ENCODE results near the gene MAN2B1.
"Not testable (repeated sequence)": the region's sequence is repeated elsewhere in the genome, so short reads cannot be mapped to it uniquely, and the experiment has no call there.

Gene MAN2B1

GRCh38 chr19:12666265-12667048 lies at the start of gene MAN2B1, which contains the start of gene WDR83:
Gene MAN2B1 (minus strand): TSS chr19:12666742. CDS start chr19:12666701, 41 bp downstream.
Gene WDR83 (plus strand): TSS chr19:12666807. CDS start chr19:12669791, 2,984 bp downstream.
- DNase-seq = peak; percentile 84

- no peak for DNase-seq
These were observed 49.4 kb upstream of the MAN2B1 start for GRCh38 chr19:12715929-12716328.

GRCh38 chr19:12715102-12715501 lies 48.6 kb upstream of the MAN2B1 start:
- DNase-seq = no peak

GRCh38 chr19:12713304-12713703 lies 46.8 kb upstream of the MAN2B1 start:
- DNase-seq = not testable (repeated sequence)

- DNase-seq = not testable (repeated sequence)
These were observed 45.5 kb upstream of the MAN2B1 start for GRCh38 chr19:12712077-12712476.

GRCh38 chr19:12711187-12711586 lies 44.6 kb upstream of the MAN2B1 start:
- DNase-seq = no peak

GRCh38 chr19:12708641-12709040 lies 42.1 kb upstream of the MAN2B1 start:
- DNase-seq = no peak

GRCh38 chr19:12706332-12706718 lies 39.8 kb upstream of the MAN2B1 start:
- DNase-seq = no peak

GRCh38 chr19:12705654-12706331 lies 39.3 kb upstream of the MAN2B1 start:
- DNase-seq = no peak

GRCh38 chr19:12705169-12705568 lies 38.6 kb upstream of the MAN2B1 start:
- DNase-seq = no peak

GRCh38 chr19:12703046-12703445 lies 36.5 kb upstream of the MAN2B1 start:
- DNase-seq = no peak

- no peak for DNase-seq
These were observed 35.2 kb upstream of the MAN2B1 start for GRCh38 chr19:12701596-12702282.

GRCh38 chr19:12698138-12698537 lies 31.6 kb upstream of the MAN2B1 start:
- DNase-seq = no peak

- DNase-seq = not testable (repeated sequence)
These were observed 30.9 kb upstream of the MAN2B1 start for GRCh38 chr19:12697425-12697824.

GRCh38 chr19:12696366-12697335 lies 30.1 kb upstream of the MAN2B1 start, which contains the start of gene FBXW9:
Gene FBXW9 (minus strand): TSS chr19:12696631. CDS start chr19:12696581, 50 bp downstream.
- peak; percentile 96 for DNase-seq

- DNase-seq = no peak
These were observed 29.4 kb upstream of the MAN2B1 start for GRCh38 chr19:12695997-12696365.

GRCh38 chr19:12695514-12695913 lies 29.0 kb upstream of the MAN2B1 start:
- DNase-seq = no peak

GRCh38 chr19:12695096-12695495 lies 28.6 kb upstream of the MAN2B1 start:
- DNase-seq = no peak

- DNase-seq = no peak
These were observed 28.1 kb upstream of the MAN2B1 start for GRCh38 chr19:12694641-12695040.

GRCh38 chr19:12692960-12693359 lies 26.4 kb upstream of the MAN2B1 start:
- no peak for DNase-seq

- no peak for DNase-seq
These were observed 23.2 kb upstream of the MAN2B1 start for GRCh38 chr19:12689581-12690216.

GRCh38 chr19:12689012-12689411 lies 22.5 kb upstream of the MAN2B1 start:
- DNase-seq = no peak

Data from activated naive CD4-positive, alpha-beta T cell treated with anti-CD3 and anti-CD28 coated beads, Interleukin-2, amount 50 U/mL, for 16 hours (primary cell).